ENCODE measurements around the gene STRN. TPM values are rescaled to one million over a fixed set of nuclear protein-coding genes. Genes with fewer than 3 reads are reported as not detected.

STRN gene
- total RNA-seq, 1 experiment from 2014 or later = 37.6 TPM

DNA sequence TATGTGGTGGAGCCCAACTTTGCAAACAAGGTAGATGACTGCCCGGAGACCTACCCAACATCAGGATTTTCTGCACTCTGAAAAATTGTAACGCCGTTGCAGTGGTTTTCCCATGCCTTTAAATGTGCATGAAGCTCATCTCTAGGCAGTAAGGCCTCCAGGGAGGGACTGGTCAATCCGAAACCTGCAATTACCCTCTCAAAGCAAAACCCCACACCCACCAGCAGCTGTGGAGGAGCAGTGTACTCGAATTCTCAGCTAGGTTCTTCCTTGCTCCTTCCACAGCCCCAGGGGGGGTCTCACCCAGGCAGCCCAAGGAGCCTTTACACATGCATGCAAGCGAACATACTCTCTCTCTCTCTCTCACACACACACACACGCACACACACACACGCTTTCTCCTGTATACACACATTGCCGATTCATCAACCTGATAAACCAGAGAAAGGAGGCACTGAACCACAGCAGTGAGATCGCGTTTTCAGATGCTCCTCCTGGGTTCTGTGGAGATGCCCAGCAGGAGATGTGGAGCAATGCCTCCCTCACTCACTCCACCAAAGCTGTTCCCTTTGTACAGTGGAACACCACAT lies 160.6 kb downstream of the STRN start:
- no peak for TF ChIP-seq EZH2 (IDR thresholded peaks at IDR 0.05; ENCODE audit: low read depth)
- TF ChIP-seq, protein P1, sequence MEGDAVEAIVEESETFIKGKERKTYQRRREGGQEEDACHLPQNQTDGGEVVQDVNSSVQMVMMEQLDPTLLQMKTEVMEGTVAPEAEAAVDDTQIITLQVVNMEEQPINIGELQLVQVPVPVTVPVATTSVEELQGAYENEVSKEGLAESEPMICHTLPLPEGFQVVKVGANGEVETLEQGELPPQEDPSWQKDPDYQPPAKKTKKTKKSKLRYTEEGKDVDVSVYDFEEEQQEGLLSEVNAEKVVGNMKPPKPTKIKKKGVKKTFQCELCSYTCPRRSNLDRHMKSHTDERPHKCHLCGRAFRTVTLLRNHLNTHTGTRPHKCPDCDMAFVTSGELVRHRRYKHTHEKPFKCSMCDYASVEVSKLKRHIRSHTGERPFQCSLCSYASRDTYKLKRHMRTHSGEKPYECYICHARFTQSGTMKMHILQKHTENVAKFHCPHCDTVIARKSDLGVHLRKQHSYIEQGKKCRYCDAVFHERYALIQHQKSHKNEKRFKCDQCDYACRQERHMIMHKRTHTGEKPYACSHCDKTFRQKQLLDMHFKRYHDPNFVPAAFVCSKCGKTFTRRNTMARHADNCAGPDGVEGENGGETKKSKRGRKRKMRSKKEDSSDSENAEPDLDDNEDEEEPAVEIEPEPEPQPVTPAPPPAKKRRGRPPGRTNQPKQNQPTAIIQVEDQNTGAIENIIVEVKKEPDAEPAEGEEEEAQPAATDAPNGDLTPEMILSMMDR (conservative IDR thresholded peaks at IDR 0.05) = no peak
- POLR2A ChIA-PET (ENCODE audit: unreplicated experiment) = no interaction called here
- CTCF ChIA-PET = no interaction called here

DNA sequence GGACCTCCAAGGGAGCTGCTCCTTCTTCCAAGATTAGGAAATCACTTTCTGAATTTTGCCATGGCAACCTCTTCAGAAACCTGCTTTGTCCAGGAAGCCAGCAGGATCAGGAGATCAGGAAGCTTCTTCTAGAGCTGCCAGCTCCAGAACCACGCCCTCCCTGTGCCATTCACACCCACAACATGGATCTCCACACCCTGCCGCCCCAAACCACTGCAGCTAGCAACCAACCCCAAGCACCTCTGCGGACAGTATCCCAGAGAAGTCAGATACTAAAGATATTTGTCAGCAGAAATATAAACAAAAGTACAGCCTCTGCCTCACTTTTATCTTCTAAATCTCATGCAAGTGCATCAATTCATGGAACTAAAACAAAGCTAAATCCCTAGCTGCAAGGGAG lies 163.4 kb downstream of the STRN start:
- Histone ChIP-seq H4K20me1 (ENCODE audit: insufficient read depth) (no peaks in the 10 kb centered on the region), H2AFZ (no peak overlapping the region), H3K79me2 (ENCODE audit: low read depth) (no peaks in the 10 kb centered on the region), H3K27ac (no peak overlapping the region), H3K4me1 (replicated peaks; ENCODE audit: insufficient read depth) (0 out of 2 replicates have a peak, but pooled peaks cover 6% of the 10 kb centered on the region), H3K27me3 (ENCODE audit: insufficient read depth, low read depth) (no peaks in the 10 kb centered on the region), H3K4me3 (no peak overlapping the region), H3K9me3 (ENCODE audit: insufficient read depth, low read depth) (no peaks in the 10 kb centered on the region), H3F3A (ENCODE audit: insufficient read depth, low read depth) (no peaks in the 10 kb centered on the region), H3K36me3 (ENCODE audit: low read depth) (no peaks in the 10 kb centered on the region), H3K4me2 (no peak overlapping the region), H3K9me2 (ENCODE audit: insufficient read depth) (no peaks in the 10 kb centered on the region)
- TF ChIP-seq EZH2 (IDR thresholded peaks at IDR 0.05; ENCODE audit: low read depth) = no peak
- TF ChIP-seq, protein P1 (conservative IDR thresholded peaks at IDR 0.05) = no peak
- CTCF ChIA-PET = no interaction called here
- DNase-seq = no peak
- no TSS peak for BruUV-seq (replicated peaks)
- POLR2A ChIA-PET (ENCODE audit: unreplicated experiment) = no interaction called here
- intact Hi-C loops (cut with micrococcal nuclease; ENCODE audit: unreplicated experiment) = no loop called here

More for the DNA sequence above, 160.6 kb downstream of the STRN start:
- H3K79me2 ChIP-seq (ENCODE audit: low read depth) = no peaks in the 10 kb centered on the region
- no peaks in the 10 kb centered on the region for H3K27me3 ChIP-seq (ENCODE audit: insufficient read depth, low read depth)
- intact Hi-C loops (cut with micrococcal nuclease; ENCODE audit: unreplicated experiment) = no loop called here
- H3K4me2 ChIP-seq = no peak overlapping the region
- H3K9me3 ChIP-seq (ENCODE audit: insufficient read depth, low read depth) = no peaks in the 10 kb centered on the region
- no peak overlapping the region for H3K4me3 ChIP-seq
- no peaks in the 10 kb centered on the region for H3F3A ChIP-seq (ENCODE audit: insufficient read depth, low read depth)
- H3K36me3 ChIP-seq (ENCODE audit: low read depth) = no peaks in the 10 kb centered on the region
- H4K20me1 ChIP-seq (ENCODE audit: insufficient read depth) = no peaks in the 10 kb centered on the region
- no peak overlapping the region for H3K27ac ChIP-seq
- BruUV-seq (replicated peaks) = no TSS peak
- no peak for DNase-seq
- no peak overlapping the region for H2AFZ ChIP-seq
- no peaks in the 10 kb centered on the region for H3K9me2 ChIP-seq (ENCODE audit: insufficient read depth)
- H3K4me1 ChIP-seq (replicated peaks; ENCODE audit: insufficient read depth) = 0 out of 2 replicates have a peak, but pooled peaks cover 7% of the 10 kb centered on the region

DNA sequence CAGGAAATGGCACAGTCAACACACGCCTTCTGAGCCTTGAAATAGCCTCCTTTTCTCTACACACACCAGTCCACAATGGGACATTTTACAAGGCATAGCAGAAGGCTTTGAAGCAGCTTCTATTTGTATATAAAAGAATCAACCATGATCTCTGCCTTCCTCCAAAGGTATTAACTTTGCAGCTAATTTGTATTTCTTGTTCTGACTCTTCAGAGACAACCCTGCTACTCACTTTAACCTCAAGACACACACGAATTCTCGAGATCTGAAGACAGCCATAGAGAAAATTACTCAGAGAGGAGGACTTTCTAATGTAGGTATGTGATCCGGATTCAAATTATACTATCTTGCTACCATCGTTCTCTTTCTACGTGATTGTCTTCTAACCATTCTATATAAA lies 165.2 kb downstream of the STRN start:
- H3K4me1 ChIP-seq (replicated peaks; ENCODE audit: insufficient read depth) = no peaks in the 10 kb centered on the region
- H3K9me3 ChIP-seq (ENCODE audit: insufficient read depth, low read depth) = no peaks in the 10 kb centered on the region
- no peaks in the 10 kb centered on the region for H4K20me1 ChIP-seq (ENCODE audit: insufficient read depth)
- H3K9me2 ChIP-seq (ENCODE audit: insufficient read depth) = no peaks in the 10 kb centered on the region
- intact Hi-C loops (cut with micrococcal nuclease; ENCODE audit: unreplicated experiment) = no loop called here
- no TSS peak for BruUV-seq (replicated peaks)
- no peaks in the 10 kb centered on the region for H3K36me3 ChIP-seq (ENCODE audit: low read depth)
- ChIA-PET CTCF (no interaction called here), POLR2A (ENCODE audit: unreplicated experiment) (no interaction called here)
- TF ChIP-seq, protein P1 (conservative IDR thresholded peaks at IDR 0.05) = no peak
- TF ChIP-seq EZH2 (IDR thresholded peaks at IDR 0.05; ENCODE audit: low read depth) = no peak
- no peaks in the 10 kb centered on the region for H3K79me2 ChIP-seq (ENCODE audit: low read depth)
- H3K27ac ChIP-seq = no peak overlapping the region
- no peaks in the 10 kb centered on the region for H3K27me3 ChIP-seq (ENCODE audit: insufficient read depth, low read depth)
- DNase-seq = no peak
- no peak overlapping the region for H3K4me2 ChIP-seq
- H3K4me3 ChIP-seq = no peak overlapping the region
- no peaks in the 10 kb centered on the region for H3F3A ChIP-seq (ENCODE audit: insufficient read depth, low read depth)
- H2AFZ ChIP-seq = no peak overlapping the region
